Activated CD8-positive, alpha-beta memory T cell treated with anti-CD3 and anti-CD28 coated beads, Interleukin-2, amount 50 U/mL, for 1 hour (primary cell): ENCODE measurements around the gene DDX1.
"Not testable (repeated sequence)": the region's sequence is repeated elsewhere in the genome, so short reads cannot be mapped to it uniquely, and the experiment has no call there.

Experiments used
- DNase-seq: peaks from one replicate; pipeline ENCODE4 v3.0.0-alpha.2; 2020; ENCODE audit errors: extremely low read depth

The DDX1 gene

DNA sequence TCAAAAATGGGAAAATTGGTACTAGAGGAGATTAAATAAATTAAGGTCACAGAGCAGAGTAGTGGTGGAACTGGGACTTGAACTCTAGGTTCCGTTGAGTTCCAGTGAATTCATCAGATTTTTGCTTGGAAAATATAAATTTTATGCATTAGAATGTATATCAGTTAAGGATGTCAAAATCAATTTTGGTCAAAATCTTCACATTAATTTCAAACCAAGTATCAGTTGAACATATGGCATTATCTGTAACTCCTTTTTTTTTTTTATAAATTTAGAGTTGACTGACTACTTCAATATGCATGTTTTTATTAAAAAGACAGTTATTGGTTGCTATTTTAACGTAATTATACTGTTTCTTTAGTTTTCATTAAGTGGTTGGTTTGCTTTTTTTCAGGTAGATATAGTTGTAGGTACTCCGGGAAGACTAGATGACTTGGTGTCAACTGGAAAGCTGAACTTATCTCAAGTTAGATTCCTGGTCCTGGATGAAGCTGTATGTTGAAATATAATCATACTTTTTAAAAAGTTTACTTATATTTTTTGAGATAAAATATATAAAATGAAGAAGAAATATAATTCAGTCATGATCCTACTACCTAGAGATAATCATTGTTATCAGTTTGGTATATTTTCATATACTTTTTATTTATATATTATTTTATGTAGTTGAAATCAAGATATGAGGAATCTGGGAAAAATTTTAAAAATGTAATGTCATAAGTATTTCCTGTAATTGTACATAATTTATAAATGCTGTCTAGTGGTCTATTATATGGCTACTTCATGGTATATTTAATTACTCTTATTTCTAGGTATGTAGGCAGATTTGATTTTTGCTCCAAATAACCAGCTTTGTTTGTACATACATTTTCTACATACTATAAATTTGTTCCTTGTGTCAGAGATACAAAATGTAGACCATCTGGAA lies 25.4 kb downstream of the DDX1 start:
- no peak for DNase-seq

DNA sequence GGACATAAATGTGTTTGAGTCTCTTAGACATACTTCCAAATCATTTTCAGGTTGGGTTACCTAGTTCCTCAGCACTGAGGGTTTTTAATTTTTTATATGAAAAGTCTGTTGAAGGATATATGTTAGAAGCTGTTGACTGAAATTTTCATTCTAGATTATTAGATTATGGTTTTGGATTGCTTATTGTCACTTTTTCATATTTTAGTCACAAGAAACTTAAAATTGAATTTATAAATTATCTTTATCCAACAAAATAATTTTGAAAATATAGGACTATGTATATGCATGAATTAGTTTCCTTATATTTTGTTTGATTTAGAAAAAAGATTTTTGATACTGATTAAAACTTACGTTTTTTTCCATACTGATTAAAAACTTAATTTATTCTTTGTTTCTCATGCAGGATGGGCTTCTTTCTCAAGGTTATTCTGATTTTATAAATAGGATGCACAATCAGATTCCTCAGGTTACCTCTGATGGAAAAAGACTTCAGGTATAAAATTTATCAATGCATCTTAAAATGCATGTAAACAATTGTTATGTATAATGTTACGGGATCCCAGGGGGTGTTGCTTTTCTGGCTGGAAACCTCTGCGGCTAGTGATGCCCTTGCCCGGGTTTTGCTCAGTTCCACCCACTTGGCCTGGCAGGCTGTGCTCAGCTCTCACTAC lies 26.2 kb downstream of the DDX1 start:
- no peak for DNase-seq

DNA sequence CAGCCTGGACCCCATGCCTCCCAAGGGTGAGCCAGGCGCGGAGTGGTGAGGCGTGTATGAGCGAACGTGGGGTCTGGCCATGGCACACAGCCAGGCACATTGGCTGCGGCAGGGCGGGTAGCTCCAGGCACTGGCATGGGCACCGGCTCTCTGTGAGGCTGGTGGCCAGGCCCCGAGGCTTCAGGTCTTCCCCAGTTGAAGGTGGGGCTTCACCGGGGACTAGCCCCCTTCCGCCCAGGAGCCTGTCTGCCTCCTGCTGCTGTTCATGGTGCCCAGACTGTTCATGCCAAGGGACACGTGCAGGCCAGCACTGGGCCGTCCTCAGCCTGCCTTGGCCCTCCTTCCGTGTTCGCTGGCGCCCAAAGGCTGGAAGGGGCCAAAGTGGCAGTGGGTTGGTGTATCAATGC lies 26.8 kb downstream of the DDX1 start:
- no peak for DNase-seq

DNA sequence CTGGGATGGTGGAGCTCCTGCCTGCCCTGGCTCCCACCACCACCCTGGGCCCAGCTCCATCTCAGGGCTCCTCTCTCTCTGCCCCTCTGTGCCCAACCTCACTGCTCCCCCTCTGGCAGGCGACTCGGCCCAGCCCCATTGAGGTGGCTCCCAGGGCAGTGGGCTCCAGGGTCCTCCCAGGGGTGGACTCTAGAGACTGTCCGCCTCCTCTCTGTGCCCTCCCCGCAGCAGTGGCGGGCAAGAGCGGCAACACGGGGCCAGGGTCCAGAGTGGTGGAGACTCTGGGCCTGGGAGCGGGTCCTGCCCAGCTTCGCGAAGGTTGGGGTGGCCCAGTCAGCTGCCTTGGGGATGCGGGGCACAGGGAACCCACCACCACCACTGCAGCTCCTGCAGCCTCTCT lies 27.4 kb downstream of the DDX1 start:
- no peak for DNase-seq

DNA sequence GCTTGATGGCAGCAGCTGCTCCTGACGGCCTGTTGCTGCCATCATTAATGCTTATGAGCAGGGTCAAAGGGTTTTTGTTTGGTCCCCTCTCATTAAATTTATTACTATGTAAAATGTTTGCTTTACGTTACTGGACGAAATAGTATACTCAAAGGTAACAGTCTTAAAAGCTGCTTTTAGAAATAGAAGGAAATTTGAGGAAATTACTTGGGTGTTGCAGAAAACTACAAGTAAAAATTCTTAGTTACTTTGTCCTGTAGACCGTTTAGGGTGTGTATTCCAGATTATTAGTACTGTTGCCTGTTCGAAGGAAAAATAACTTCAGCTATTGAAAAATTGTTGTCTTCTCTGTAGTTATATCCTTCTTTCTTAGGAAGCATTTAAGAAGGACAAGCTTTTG lies 27.8 kb downstream of the DDX1 start:
- no peak for DNase-seq

DNA sequence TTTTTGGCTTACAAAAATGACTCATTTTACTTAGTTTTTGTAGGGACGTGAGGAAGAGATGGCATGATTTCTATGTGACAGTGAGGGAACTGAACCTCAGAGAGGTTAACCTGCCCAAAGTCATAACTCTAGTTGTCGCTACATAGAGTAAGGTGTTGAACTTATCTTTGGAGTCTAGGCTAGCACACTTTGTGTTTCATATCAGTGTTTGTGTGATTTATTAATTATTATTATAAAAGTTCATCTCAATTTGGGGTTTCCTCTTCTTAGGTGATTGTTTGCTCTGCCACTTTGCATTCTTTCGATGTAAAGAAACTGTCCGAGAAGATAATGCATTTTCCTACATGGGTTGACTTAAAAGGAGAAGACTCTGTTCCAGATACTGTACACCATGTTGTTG lies 28.3 kb downstream of the DDX1 start:
- DNase-seq = no peak

DNA sequence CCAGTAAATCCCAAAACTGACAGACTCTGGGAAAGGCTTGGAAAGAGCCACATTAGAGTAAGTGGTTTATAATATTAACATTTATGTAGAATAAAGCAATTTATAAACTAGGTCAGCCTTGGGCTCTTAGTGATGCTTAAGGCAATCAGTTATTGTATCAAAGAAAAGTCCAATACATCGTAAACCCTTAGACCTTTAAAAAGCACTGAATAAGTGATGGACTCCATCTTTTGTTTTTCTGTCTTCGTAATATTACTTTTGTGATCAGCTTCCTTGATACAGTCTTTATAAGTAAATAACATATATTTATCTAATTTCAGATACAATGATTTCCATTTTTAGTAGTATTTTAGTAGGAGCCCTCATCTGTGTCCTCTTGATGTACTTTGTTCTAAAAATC lies 28.7 kb downstream of the DDX1 start:
- DNase-seq = no peak

DNA sequence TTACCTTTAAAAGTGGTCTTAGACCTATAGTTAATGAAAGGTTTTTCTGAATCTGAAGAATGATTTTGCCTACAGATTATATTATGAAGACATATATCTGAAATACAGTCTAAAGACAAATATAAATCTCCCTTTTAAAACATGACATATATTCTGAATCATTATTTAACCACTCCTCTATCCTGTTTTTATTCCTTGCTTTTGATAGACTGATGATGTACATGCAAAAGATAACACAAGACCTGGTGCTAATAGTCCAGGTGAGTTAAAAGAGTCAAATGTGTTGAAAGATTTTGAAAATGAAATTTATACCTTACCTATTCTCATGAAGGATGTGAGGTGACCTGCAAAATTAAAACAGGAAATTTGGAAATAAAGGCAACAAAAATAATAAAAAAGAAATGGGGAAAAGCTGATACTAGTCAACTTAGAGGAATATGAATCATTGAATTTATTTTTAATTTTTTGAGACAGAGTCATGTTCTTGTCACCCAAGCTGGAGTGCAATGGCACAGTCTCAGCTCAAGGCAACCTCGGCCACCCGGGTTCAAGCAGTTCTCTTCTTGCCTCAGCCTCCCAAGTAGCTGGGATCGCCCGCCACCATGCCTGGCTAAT lies 29.3 kb downstream of the DDX1 start:
- DNase-seq = no peak

DNA sequence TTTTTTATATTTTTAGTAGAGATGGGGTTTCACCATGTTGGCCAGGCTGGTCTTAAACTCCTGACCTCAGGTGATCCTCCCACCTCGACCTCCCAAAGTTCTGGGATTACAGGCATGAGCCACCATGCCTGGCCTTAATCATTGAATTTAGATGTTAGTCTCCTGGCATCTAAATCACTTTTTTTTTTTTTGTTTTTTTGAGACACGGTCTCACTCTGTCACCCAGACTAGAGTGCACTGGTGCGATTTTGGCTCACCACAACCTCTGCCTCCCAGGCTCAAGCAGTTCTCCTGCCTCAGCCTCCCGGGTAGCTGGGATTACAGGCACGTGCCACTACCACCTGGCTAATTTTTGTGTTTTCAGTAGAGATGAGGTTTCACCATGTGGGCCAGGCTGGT lies 29.8 kb downstream of the DDX1 start:
- not testable (repeated sequence) for DNase-seq

DNA sequence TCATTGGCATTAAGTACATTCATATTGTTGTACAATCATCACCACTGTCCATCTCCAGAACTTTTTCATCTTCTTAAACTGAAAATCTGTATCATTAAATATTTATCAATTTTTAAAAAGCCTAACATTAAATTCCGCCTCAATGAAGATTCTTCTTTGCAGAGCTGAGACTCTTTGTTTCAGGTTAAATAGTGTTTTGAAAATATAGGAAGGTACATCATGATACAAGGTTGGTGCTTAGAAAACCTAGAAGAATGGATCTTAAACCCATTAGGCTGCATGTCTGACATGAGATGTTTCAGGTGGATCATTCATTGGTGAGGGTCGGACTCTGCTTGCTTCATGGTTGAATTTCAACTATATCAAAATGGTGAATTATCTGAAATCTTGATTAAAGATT lies 30.5 kb downstream of the DDX1 start:
- no peak for DNase-seq

DNA sequence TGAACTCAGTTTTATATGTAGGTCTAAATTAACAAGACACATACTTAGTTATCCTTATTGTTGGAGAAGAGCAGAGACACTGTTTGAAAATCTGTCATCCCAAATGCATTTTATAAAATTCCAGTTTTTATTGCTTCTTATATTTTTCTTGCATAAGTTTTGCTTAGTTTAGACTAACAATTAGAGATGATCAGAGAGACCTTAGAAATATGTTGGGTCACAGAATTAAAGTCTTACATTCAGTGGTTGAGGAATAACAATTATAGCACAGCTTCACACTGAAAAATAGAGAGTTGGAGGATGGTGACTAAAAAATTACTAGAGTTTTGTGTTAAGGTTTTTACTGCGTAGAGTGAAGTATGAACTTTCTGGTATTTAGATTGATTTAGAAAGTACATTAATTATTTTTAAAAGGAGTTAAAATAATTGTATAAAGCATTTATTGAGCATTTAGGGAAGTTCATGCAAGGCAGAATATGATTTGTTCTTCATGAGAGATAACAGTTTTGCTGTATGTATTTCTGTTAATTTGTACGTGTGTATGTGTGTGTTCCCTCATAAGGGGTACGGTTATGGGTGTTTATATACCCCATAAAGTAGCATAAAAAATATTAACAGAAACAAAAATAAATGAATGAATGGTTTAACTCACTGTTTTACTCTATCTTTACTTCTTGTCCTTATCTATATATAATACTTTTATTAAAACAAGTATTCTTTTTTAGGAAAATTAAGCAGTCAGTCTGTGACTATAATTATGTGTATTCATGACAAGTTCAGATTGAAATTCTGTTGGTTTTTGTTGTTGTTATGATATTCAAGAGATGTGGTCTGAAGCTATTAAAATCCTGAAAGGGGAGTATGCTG lies 31.2 kb downstream of the DDX1 start:
- DNase-seq = no peak

DNA sequence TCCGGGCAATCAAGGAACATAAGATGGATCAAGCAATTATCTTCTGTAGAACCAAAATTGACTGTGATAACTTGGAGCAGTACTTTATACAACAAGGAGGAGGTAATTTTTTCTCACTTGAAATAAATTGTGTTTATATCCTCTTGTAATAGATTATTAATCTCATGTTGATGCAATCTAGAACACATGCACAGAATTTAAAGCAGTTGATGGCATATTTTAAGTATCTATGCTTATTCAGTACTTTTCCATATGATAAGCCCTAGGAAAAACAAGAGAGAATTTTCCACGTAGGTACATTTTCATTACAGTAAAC lies 31.8 kb downstream of the DDX1 start:
- no peak for DNase-seq

DNA sequence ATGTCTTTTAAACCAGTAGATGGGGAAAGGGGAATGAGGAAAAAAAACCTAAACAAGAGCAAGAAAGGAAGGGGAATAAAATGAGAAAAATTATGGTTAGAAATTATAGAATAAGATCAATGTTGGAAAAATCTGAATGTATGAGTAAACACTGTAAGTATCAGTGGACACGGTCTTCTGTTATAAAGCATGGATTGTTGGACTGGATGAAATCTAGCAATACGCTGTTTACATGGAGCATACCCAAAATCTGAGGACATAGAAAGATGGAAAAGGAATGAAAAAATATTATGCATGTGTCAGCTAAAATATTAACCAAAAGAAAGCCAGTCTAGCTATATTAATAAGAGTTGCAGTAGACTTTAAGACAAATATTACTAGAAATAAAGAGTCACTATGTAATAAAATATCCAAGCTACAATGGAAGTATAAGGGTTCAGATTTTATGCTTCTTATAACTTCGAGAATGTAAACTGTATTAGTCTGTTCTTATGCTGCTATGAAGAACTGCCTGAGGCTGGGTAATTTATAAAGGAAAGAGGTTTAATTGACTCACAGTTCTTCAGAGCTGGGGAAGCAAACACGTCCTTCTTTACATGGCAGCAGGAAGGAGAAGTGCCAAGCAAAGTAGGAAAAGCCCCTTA lies 32.4 kb downstream of the DDX1 start:
- DNase-seq = no peak

DNA sequence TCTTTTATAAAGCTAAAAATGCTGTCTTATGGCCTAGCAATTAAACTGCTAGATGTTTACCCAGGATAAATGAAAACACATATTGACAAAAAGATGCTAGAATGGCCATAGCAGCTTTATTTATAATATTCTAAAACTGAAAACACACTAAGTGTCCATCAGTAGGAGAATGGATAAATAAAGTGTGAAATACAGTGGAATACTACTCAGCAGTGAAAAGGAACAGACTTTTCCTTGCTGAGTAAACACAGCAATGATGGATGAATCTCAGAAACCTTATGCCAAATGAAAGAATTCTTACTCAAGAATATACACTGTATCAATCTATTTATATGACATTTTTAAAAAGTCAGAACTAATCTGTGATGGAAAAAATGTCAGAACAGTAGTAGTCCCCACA lies 33.2 kb downstream of the DDX1 start:
- DNase-seq = no peak

DNA sequence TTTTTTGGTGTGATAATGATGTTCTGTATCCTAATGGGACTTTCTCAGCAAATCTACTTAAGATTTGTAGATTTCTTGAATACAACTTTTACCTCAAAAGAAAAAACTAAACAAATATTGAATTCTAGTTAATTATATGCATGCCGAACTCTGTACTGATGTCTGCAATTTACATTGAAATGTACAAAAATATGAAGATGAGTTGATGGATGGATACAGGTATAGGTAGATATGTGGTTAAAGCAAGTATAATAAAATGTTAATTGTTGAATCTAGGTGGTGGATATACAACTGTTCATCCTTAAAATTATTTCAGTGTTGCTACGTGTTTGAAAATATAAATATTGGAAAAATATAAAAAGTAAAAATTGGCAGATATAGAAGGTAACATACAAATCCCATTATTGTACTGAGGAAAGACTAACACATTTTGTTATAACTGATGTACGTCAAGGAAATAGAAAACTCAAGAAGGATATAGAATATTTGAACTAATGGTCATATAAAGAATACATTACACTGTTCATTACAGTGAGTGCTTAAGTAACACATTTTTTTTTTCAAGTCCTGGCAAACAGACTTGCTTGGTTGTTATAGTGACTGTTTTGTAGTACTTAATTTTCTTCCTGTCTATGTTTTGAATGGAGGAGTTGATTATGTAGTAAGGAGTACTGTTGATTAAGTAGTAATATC lies 33.8 kb downstream of the DDX1 start:
- DNase-seq = no peak

DNA sequence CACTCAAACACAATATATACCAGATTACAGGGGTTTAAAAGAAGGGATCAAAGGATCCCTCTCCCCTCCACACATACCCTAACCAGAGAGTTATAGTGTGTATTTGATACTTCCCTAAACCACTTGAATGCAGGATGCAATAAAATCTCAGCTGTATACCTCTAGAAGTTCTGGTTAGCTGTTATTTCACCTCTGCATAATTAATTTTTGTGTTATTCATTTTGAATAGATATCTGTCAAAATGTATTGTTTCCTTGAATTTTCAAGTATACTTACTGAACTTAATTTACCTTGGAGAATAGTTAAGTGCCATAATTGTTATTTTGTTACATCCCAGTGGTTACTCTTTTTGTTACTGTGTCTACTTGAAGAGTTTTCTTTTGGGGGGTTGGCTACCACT lies 34.5 kb downstream of the DDX1 start:
- DNase-seq = no peak

DNA sequence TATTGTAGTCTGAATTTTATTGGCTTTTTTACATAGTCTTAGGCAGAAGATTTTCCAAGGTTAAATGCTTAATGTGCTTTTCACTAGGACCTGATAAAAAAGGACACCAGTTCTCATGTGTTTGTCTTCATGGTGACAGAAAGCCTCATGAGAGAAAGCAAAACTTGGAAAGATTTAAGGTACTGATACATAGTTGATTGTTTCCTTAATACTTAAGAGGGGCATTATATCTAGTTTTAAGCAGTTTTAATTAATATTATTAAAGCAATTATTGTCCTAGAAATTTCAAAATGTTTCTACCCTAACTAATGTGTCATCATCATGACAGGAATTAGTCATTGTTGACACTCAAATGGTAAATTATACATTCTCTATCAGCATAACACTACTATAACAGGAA lies 35.3 kb downstream of the DDX1 start:
- DNase-seq = no peak

DNA sequence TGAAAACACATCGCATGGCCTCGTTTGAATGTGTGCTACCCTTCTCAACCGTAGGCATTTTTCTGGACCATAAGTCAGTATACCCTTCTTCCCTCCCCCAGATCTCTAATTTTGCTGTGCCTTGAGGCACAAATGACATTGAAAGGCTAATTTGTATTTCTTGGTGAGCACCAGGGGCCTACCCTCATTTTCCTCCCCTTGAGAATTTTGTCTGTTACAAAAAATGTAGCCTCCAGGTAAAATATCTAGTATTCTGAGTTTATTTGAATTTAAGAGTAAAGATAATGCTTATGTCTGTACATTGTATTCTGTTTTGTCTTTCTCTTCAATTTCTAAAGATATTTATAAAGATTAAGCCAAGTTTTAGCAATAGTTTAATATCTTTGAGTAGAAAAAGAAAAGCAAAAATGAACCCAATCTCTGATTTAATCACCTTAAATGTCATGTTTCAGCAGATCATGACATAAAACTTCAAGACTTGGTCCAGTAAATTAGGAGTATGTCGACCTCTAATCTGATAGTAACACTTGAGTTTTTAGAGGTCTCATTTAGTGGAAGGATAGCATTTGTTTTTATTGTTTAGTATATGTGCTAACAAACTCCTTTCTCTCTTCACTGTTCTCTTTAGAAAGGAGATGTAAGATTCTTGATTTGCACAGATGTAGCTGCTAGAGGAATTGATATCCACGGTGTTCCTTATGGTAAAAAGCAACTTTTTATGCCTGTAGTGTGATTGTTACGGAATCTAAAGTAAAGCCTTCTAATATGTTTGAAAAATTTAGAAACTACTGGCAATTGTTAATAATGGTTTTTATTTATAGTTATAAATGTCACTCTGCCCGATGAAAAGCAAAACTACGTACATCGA lies 36.4 kb downstream of the DDX1 start:
- no peak for DNase-seq

DNA sequence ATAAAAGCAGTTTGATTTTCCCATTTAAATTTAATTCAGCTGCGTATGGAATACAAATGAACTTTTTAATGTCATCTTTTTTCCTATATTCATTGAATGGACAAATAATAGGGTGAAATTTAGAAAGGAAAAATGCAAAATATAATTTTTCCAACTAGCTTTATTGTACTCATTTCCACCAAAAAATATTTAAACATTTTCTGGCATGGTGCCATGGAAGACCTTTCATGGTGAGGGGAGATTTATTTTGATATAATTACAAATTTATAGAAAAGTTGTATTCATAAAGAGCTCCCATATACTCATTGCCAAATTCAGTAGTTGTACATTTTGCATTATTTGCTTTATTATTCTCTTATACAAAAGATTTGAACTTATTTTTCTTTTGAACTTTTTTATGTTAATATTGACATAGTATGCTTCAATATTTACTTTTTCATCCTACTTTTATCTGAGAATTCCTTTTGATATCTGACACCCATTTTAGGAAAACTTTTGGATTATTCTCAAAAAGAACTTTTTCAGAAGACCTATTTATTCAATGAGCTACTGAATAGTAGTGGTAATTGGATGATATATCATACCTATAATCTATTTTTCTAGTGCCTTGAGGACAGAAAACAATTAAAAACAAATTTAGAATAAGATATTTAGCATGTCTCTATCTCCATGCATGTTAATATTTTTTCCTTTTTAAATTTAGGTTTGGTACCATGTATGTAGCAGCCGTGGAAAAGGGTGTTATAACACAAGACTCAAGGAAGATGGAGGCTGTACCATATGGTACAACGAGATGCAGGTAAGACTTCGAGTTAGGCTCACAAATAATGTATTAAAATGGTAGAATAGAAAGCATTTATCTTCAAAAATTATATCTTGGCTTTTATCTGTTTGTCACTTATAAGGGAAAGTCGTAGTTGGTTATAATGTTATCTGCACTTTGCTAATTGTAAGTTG lies 37.5 kb downstream of the DDX1 start:
- DNase-seq = no peak
